Epithelial cell of esophagus (primary cell): ENCODE data around the gene TMEM169.
A peak's percentile ranks its signal among the peaks of the same experiment; 100 is the strongest.

Source experiments
- DNase-seq: peaks from one replicate; pipeline ENCODE4 v3.0.0; 2010; ENCODE audit warnings: low read depth
- H3K4me3 ChIP-seq: 2 replicates; pipeline ENCODE4 v1.5.1; 2011; ENCODE audit warnings: mild to moderate bottlenecking, low read length, control low read depth
- TF ChIP-seq, protein P1 (sequence below): IDR thresholded peaks from 2 replicates; pipeline ENCODE4 v1.5.1; 2011; ENCODE audit warnings: low read depth, mild to moderate bottlenecking, low read length, control low read depth, inconsistent platforms; ENCODE audit not compliant: insufficient read depth; ENCODE audit errors: missing control alignments

The TMEM169 gene, protein sequence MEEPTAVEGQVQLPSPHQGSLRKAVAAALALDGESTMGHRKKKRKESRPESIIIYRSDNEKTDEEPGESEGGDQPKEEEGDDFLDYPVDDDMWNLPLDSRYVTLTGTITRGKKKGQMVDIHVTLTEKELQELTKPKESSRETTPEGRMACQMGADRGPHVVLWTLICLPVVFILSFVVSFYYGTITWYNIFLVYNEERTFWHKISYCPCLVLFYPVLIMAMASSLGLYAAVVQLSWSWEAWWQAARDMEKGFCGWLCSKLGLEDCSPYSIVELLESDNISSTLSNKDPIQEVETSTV

DNA sequence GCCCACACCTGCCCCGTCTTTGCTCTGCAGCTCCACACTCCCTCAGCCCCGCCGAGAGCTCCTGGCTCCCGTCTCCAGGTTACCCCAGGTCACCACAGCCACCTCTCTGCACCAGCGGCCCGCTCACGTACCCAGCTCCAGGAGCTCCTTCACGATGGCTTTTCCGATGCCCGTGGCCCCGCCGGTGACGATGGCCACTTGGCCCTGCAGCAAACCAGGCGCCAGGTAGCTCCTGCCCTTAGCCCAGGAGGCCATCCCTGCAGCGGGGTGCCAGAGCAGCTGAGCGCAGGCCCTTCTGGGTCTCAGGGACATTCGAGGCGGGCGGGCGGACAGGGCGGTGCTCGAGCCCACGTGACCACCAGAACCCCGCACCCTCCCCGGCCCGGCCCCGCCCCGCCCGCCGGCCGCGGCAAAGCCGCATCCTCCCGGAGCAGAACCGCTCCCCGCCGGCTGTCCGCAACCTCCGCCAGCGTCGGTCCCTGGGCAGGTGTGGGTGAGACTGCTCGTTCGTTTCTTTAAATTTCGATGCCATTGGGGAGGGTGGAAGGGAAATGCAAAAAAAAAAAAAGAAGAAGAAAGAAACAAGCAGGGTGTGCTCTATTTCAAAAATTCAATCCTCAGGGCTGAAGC is at the start of gene TMEM169, which contains the start of gene PECR:
TMEM169 (plus strand) TSS at position 433 of the 630 bp plus-strand sequence. CDS start 14,045 bp downstream, outside the sequence.
PECR (minus strand) TSS at position 323 of the 630 bp plus-strand sequence; CDS start at position 255, 68 bp downstream.
- H3K4me3 ChIP-seq, result peak within 1 kb of the TSS; percentile 67
- DNase-seq, result peak; percentile 59
- TF ChIP-seq, protein P1, sequence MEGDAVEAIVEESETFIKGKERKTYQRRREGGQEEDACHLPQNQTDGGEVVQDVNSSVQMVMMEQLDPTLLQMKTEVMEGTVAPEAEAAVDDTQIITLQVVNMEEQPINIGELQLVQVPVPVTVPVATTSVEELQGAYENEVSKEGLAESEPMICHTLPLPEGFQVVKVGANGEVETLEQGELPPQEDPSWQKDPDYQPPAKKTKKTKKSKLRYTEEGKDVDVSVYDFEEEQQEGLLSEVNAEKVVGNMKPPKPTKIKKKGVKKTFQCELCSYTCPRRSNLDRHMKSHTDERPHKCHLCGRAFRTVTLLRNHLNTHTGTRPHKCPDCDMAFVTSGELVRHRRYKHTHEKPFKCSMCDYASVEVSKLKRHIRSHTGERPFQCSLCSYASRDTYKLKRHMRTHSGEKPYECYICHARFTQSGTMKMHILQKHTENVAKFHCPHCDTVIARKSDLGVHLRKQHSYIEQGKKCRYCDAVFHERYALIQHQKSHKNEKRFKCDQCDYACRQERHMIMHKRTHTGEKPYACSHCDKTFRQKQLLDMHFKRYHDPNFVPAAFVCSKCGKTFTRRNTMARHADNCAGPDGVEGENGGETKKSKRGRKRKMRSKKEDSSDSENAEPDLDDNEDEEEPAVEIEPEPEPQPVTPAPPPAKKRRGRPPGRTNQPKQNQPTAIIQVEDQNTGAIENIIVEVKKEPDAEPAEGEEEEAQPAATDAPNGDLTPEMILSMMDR, result no peak

DNA sequence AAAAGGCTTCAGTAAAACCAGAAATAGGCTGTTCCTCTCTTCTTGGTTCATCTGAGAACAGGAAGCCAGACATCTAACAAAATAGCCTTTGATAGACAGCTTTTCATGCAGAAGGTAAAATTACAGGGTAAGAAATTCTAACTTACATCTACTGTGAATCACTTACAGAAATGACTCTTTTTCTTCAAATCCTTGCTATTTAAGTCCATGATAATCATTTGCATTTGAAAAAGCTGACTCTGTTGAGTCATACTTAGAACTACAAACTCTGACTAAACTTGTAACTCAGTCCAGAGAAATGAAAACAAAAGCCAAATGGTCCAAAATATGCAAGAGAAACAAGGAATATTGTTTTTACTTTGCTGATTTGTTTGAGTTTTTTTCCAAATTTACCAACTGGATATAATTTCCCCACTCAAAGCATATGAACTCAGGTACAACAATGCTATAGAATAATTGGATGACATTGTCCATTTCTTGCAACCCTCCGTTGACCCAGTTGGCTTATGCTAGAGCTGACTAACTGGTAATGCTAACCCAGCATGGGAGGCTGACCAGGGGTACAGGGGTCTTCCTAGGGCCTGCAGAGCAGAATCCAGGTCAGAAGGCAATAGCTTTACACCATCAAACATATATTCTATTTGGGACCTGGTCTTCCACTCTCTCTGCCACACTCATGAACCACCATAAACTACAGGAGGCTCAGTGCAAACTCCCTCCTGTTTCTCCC is 49.6 kb upstream of the TMEM169 start:
- H3K4me3 ChIP-seq, result no peak overlapping the region
- TF ChIP-seq, protein P1, result no peak
- DNase-seq, result peak; percentile 65

DNA sequence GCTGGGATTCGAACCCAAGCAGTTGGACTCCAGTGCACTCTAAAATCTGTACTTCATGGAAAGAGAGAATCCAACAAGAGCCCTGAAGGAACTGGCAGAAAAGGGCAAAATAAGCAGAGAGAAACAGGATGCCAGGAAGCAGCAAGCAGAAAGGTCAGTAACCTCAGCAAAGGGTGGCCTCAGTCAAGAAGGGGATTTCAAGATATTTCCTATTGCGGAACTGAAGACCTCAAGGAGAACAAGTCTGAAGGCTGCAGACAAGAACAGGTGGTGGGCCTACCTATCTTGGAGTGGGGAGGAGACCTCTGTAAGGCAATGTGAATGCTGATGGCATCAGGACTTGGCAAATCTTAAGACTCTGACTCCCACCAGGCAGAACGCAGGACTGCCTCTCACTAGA is 48.3 kb upstream of the TMEM169 start:
- DNase-seq, result no peak
- H3K4me3 ChIP-seq, result no peak overlapping the region
- TF ChIP-seq, protein P1, result no peak

DNA sequence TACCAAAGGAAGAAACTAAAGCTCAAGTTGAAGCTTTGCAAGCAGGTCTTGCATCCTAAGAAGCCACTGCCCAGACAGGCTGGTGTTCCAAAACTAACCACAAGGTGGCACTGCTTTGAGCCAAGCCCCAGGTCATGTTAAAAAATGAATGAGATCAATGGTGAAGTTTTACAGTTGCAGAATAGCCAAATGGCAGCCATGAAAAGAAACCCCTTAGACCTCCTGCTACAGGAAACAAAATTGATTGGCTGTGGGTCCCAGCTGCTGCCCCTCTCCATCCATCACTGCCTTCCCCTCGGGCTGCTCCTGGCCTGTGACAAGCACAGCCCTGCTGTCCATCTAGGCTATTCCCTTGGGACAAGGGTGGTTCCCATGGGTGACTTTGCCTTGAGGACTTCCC is 47.7 kb upstream of the TMEM169 start:
- no peak overlapping the region for H3K4me3 ChIP-seq
- TF ChIP-seq, protein P1, result peak; percentile 98
- peak; percentile 84 for DNase-seq

DNA sequence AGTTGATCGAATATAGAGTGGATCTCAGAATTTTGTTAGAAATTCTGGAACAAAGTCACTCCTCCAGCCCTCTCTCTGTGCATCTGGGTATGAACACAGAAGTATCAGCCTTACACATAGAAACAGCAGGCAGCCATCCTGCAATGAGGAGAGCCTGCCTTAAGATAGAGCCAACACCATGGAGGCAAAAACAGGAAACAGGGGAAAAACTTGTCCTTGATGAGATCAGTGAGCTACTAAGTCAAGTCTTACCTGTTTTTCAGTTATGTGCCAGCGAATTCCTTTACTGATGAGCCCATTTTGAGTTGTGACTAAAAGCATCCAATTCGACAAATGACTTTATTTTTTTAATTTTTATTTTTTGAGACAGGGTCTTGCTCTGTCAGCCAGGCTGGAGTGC is 41.8 kb upstream of the TMEM169 start:
- TF ChIP-seq, protein P1, result no peak
- no peak overlapping the region for H3K4me3 ChIP-seq
- peak; percentile 38 for DNase-seq

DNA sequence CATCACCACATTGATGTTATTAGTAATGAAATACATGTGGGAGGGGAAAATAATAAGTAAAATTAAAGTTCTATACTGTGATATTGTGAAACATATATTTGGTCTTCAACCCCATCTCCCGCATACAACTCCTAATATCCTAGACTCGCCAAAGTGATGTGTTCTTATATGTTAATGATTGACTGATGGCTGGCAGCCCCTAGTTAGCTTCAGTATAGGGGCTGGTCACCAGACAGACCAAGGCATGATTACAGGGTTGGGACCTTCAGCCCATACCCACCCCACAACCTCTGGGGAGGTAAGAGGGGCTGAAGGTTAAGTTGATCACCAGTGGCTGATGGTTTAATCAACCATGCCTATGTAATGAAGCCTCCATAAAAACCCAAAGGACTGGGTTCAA is 40.3 kb upstream of the TMEM169 start:
- TF ChIP-seq, protein P1, result no peak
- no peak for DNase-seq
- no peak overlapping the region for H3K4me3 ChIP-seq
